Inferior parietal cortex (tissue), 1 donor: Measurements from ENCODE around the gene GNE.
A peak's percentile ranks its signal among the peaks of the same experiment; 100 is the strongest.
"Not testable (repeated sequence)": the region's sequence is repeated elsewhere in the genome, so short reads cannot be mapped to it uniquely, and the experiment has no call there.

Experiments
- DNase-seq: peaks from one replicate; pipeline ENCODE4 v3.0.0-alpha.2; 2016; ENCODE audit errors: extremely low spot score

GNE gene

GRCh38 chr9:36258208-36258995 is at the start of gene GNE:
Gene GNE (minus strand): TSS chr9:36258448. CDS start chr9:36249355, 9,093 bp downstream.
- DNase-seq: peak; percentile 94

GRCh38 chr9:36306471-36307306 is 48.4 kb upstream of the GNE start:
- no peak for DNase-seq

- DNase-seq: not testable (repeated sequence)
These were observed 46.1 kb upstream of the GNE start for GRCh38 chr9:36304366-36304765.

- DNase-seq: no peak
These were observed 43.0 kb upstream of the GNE start for GRCh38 chr9:36301227-36301626.

GRCh38 chr9:36298566-36298965 is 40.3 kb upstream of the GNE start:
- no peak for DNase-seq

- DNase-seq: no peak
These were observed 39.5 kb upstream of the GNE start for GRCh38 chr9:36297798-36298197.

- not testable (repeated sequence) for DNase-seq
These were observed 36.7 kb upstream of the GNE start for GRCh38 chr9:36294996-36295395.

- DNase-seq: no peak
These were observed 35.7 kb upstream of the GNE start for GRCh38 chr9:36293918-36294317.

GRCh38 chr9:36293171-36293570 is 34.9 kb upstream of the GNE start:
- no peak for DNase-seq

GRCh38 chr9:36292641-36293040 is 34.4 kb upstream of the GNE start:
- DNase-seq: no peak

- no peak for DNase-seq
These were observed 32.7 kb upstream of the GNE start for GRCh38 chr9:36290996-36291395.

- DNase-seq: no peak
These were observed 31.7 kb upstream of the GNE start for GRCh38 chr9:36289836-36290435.

GRCh38 chr9:36288070-36288469 is 29.8 kb upstream of the GNE start:
- no peak for DNase-seq

GRCh38 chr9:36286388-36286787 is 28.1 kb upstream of the GNE start:
- no peak for DNase-seq

GRCh38 chr9:36284226-36284625 is 26.0 kb upstream of the GNE start:
- no peak for DNase-seq

- no peak for DNase-seq
These were observed 24.0 kb upstream of the GNE start for GRCh38 chr9:36282275-36282674.

GRCh38 chr9:36280989-36281388 is 22.7 kb upstream of the GNE start:
- DNase-seq: no peak

GRCh38 chr9:36278243-36278642 is 20.0 kb upstream of the GNE start:
- DNase-seq: no peak

- DNase-seq: no peak
These were observed 18.5 kb upstream of the GNE start for GRCh38 chr9:36276781-36277181.

GRCh38 chr9:36276254-36276653 is 18.0 kb upstream of the GNE start:
- DNase-seq: no peak

- no peak for DNase-seq
These were observed 16.8 kb upstream of the GNE start for GRCh38 chr9:36275060-36275459.

GRCh38 chr9:36273354-36273753 is 15.1 kb upstream of the GNE start:
- not testable (repeated sequence) for DNase-seq

GRCh38 chr9:36268007-36268427 is 9.8 kb upstream of the GNE start:
- no peak for DNase-seq
